Activated naive CD4-positive, alpha-beta T cell treated with anti-CD3 and anti-CD28 coated beads, Interleukin-2, amount 50 U/mL, for 24 hours (primary cell): ENCODE measurements around the gene PLBD1.

Experiments
- H3K27ac Mint-ChIP-seq: one replicate; pipeline ENCODE4 v1.8.0; 2021; ENCODE audit warnings: mild to moderate bottlenecking, mixed read lengths
- H3K27me3 Mint-ChIP-seq: one replicate; pipeline ENCODE4 v1.8.0; 2021; ENCODE audit warnings: mixed read lengths
- H3K36me3 Mint-ChIP-seq: one replicate; pipeline ENCODE4 v1.8.0; 2021; ENCODE audit warnings: mixed read lengths
- H3K4me1 Mint-ChIP-seq: one replicate; pipeline ENCODE4 v1.8.0; 2021; ENCODE audit warnings: mixed read lengths
- H3K4me3 Mint-ChIP-seq: one replicate; pipeline ENCODE4 v1.8.0; 2021; ENCODE audit warnings: mild to moderate bottlenecking, mixed read lengths
- H3K9me3 Mint-ChIP-seq: one replicate; pipeline ENCODE4 v1.8.0; 2021; ENCODE audit warnings: mixed read lengths

PLBD1 gene

DNA sequence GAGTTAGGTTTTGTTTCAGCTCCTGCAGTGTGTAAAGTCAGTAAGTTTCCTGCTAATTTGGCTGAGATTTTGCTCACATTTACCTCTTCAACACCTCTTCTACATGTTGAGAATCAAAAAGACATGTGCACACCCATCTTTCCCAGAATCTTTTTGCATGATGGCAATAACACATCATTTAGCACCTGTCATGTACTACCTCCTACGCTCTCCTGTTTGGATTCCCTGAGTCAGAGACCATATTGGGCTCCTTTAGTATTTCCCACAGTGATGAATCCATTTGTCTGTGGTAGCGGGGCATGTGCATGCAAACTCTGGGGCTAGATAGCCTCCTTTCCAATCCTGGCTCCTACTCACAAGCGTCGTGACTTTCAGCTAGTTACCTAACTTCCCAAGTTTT is 20.1 kb downstream of the PLBD1 start:
- no peak overlapping the region for H3K27ac Mint-ChIP-seq
- H3K27me3 Mint-ChIP-seq, result peaks cover 7% of the 10 kb centered on the region
- H3K4me1 Mint-ChIP-seq, result no peaks in the 10 kb centered on the region
- no peaks in the 10 kb centered on the region for H3K36me3 Mint-ChIP-seq
- no peak overlapping the region for H3K4me3 Mint-ChIP-seq
- H3K9me3 Mint-ChIP-seq, result no peaks in the 10 kb centered on the region

- no peak overlapping the region for H3K27ac Mint-ChIP-seq
- no peak overlapping the region for H3K4me3 Mint-ChIP-seq
- no peaks in the 10 kb centered on the region for H3K36me3 Mint-ChIP-seq
- peaks cover 6% of the 10 kb centered on the region for H3K27me3 Mint-ChIP-seq
- no peaks in the 10 kb centered on the region for H3K9me3 Mint-ChIP-seq
- H3K4me1 Mint-ChIP-seq, result no peaks in the 10 kb centered on the region
These were observed 22.2 kb downstream of the PLBD1 start for GRCh38 chr12:14545144-14546124.

- no peaks in the 10 kb centered on the region for H3K36me3 Mint-ChIP-seq
- H3K4me3 Mint-ChIP-seq, result no peak overlapping the region
- no peaks in the 10 kb centered on the region for H3K4me1 Mint-ChIP-seq
- peaks cover 2% of the 10 kb centered on the region for H3K27me3 Mint-ChIP-seq
- no peaks in the 10 kb centered on the region for H3K9me3 Mint-ChIP-seq
- no peak overlapping the region for H3K27ac Mint-ChIP-seq
These were observed 26.8 kb downstream of the PLBD1 start for GRCh38 chr12:14540801-14541462.

DNA sequence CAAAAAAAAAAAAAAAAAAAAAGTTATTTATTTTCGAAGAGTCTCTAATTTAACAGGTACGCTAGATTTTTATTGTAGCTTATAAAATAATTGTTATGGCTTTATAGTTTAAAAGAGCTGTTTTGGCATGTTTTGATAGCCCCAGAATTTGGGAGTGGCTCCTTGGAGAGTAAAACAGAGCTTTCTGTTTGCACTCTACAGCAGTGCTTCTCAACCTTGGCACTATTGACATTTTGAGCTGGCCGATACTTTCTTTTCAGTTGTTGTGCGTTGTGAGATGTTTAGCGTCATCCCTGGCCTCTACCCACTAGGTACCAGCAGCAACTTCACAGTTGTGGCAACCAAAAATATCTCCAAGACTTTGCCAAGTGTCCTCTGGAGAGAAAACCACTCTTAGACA is 30.6 kb downstream of the PLBD1 start:
- no peak overlapping the region for H3K27ac Mint-ChIP-seq
- no peaks in the 10 kb centered on the region for H3K36me3 Mint-ChIP-seq
- peaks cover 5% of the 10 kb centered on the region for H3K9me3 Mint-ChIP-seq
- peaks cover 4% of the 10 kb centered on the region for H3K27me3 Mint-ChIP-seq
- H3K4me3 Mint-ChIP-seq, result no peak overlapping the region
- no peaks in the 10 kb centered on the region for H3K4me1 Mint-ChIP-seq

- H3K27me3 Mint-ChIP-seq, result peaks cover 1% of the 10 kb centered on the region
- H3K4me1 Mint-ChIP-seq, result no peaks in the 10 kb centered on the region
- H3K27ac Mint-ChIP-seq, result no peak overlapping the region
- peaks cover 5% of the 10 kb centered on the region for H3K9me3 Mint-ChIP-seq
- no peak overlapping the region for H3K4me3 Mint-ChIP-seq
- H3K36me3 Mint-ChIP-seq, result no peaks in the 10 kb centered on the region
These were observed 35.5 kb downstream of the PLBD1 start for GRCh38 chr12:14532152-14532551.

GRCh38 chr12:14525964-14526363 is 41.7 kb downstream of the PLBD1 start:
- Mint-ChIP-seq H3K4me1 (no peaks in the 10 kb centered on the region), H3K36me3 (peaks cover 19% of the 10 kb centered on the region), H3K27me3 (peaks cover 4% of the 10 kb centered on the region), H3K9me3 (peaks cover 40% of the 10 kb centered on the region), H3K4me3 (no peak overlapping the region), H3K27ac (no peak overlapping the region)

DNA sequence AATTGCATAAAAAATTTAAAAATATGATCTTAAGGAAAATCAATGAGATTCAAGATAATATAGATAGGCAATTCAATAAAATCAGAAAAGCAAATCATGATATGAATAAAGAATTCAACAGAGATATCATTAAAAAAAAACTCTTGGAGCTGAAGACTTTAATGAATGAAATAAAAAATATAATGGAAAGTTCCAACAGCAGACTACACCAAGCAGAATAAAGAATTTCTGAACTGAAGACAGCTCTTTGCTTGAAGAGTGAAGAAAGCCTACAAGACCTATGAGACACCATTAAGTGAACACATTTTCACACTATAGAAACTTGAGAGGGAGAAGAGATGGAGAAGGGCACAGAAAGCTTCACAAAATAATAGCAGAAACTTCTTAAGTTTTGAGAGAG is 45.9 kb downstream of the PLBD1 start:
- Mint-ChIP-seq H3K27ac (no peak overlapping the region), H3K36me3 (peaks cover 20% of the 10 kb centered on the region), H3K27me3 (peaks cover 5% of the 10 kb centered on the region), H3K4me1 (no peaks in the 10 kb centered on the region), H3K4me3 (no peak overlapping the region), H3K9me3 (peaks cover 50% of the 10 kb centered on the region)

DNA sequence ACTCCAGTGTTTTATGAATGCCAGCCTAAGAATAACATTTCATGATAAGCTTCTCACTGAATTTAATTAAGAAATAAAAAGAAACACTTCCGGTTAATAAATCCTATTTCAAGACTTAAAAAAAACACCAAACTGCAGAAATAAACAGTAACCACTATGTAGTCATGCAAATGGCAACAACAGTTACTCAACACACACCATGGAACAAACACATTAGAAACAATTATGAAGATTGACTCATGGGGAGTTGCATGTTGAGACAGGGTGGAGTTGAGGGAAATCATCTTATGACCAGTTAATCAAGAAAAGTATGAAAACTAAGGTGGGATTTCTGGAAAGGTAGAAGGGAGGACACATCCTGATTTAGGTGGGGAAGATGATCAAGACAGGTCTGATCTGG is 52.7 kb downstream of the PLBD1 start:
- Mint-ChIP-seq H3K27me3 (peaks cover 8% of the 10 kb centered on the region), H3K27ac (no peak overlapping the region), H3K4me1 (no peaks in the 10 kb centered on the region), H3K36me3 (no peaks in the 10 kb centered on the region), H3K9me3 (peaks cover 5% of the 10 kb centered on the region), H3K4me3 (no peak overlapping the region)

DNA sequence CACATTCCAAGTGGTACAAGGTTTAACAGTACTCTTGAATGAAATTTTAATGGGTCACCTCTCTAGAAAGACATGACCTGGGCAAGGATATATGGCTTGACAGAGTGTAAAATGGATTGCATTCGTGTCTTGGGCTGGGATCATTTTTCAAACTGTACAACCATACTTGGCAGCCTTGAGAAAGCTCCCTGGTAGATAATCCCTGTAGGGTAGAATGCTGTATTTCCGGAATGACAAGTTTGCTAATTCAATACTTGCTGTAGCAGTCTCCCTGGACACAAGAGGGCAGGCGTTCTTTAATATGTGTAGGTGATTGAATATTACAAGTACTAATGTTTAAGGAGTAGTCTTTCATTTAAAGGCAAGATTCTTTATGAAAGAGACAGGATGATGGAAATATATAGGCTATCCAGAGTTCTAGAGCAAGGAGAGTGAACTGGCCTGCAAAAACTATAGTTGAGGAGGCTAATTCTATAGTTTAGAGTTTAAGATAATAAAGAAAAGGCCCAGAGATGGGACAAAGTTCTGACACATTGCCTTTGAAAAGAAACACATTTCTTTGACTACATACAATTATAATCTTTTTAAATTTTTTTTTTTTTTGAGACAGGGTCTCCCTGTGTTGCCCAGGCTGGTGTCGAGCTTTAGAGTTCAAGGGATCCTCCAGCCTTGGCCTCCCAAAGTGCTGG is 53.4 kb downstream of the PLBD1 start:
- Mint-ChIP-seq H3K36me3 (no peaks in the 10 kb centered on the region), H3K27ac (no peak overlapping the region)

DNA sequence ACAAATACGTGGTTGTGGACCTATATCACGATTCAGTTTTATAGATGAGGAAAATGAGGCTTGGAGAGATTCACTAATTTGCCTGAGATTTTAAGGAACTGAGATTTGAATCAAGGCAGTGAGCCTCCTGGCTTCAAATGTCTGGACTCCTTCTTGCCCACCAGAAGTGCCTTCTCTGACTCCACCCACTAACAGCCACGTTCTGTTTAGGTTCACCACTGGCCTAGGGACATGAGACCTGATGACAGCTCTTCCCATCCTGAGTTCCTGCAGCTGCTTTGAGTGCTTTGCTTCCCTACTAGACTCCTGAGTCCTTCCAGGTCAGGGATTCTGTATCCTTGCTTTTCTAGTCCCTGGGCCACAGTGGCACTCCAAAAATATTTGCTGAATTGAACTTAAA is 57.1 kb downstream of the PLBD1 start:
- Mint-ChIP-seq H3K27ac (no peak overlapping the region), H3K9me3 (no peaks in the 10 kb centered on the region), H3K4me3 (no peak overlapping the region), H3K36me3 (no peaks in the 10 kb centered on the region), H3K27me3 (peaks cover 4% of the 10 kb centered on the region), H3K4me1 (no peaks in the 10 kb centered on the region)

More for the DNA sequence above, 53.4 kb downstream of the PLBD1 start:
- Mint-ChIP-seq H3K27me3 (peaks cover 8% of the 10 kb centered on the region), H3K9me3 (no peaks in the 10 kb centered on the region), H3K4me1 (no peaks in the 10 kb centered on the region), H3K4me3 (no peak overlapping the region)

DNA sequence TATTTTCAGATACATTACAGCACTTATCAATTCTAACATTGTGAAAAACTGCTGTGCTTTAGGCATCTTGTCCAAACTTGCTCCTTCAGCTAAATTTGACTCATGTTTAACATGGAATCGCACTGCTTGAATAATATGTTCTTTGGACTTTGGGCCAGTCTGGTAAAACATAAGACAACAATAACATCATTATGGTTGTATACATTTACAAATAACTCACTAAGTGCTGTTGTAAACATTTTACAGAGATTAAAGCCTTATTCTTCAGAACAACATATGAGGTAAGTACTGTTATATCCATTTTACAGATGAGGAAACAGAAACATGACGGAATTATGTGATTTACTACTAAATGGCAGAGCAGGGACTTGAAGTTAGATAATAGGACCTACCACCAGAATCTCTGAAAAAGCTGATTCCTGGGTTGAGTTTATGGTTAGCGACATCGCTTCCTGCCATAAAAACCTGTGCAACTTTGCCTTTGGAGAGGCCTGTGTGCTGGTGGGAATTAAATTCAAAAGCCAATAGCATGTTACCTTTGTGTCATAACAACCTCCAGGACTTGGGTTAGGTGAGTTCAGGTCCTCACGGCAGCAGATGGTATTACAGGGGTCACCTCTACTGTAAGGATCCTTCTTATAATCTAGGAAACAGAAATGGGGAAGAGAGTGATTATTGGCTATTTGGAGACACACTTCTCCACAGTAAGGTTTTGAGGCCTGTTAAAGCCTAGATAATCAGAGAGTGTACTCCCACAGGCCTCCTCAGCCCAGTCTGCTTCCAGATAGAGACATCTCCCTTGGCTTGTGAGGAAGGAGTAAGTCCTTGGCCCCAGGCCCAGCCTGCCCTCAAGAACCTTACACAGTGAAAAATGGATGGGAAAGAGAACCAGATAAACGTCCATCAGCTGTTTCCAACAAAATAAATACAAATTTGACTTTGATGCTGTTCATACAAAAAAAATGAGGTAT is 61.8 kb downstream of the PLBD1 start:
- no peak overlapping the region for H3K4me3 Mint-ChIP-seq
- peaks cover 3% of the 10 kb centered on the region for H3K4me1 Mint-ChIP-seq
- no peaks in the 10 kb centered on the region for H3K9me3 Mint-ChIP-seq
- H3K27me3 Mint-ChIP-seq, result no peaks in the 10 kb centered on the region
- peaks cover 9% of the 10 kb centered on the region for H3K36me3 Mint-ChIP-seq
- H3K27ac Mint-ChIP-seq, result peak overlapping the region; percentile 17

DNA sequence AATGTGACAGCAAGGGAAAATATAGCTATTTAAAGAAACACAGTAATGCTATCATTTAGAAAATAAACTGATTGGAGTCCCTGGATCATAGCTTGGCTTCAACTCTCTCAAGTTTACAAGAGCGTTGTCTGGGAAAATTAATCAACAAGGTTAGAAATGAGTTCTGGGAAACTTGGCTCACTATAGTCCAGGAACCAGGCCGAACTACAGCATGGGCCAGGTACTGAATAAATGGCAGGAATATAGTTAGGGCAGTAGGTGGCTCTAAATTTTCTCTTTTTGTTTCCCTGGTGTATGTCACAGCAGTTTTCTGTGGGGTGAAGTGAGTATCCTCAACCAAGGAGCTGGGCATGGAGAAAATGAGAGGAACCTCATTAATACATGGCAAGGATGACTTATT is 72.4 kb downstream of the PLBD1 start:
- H3K4me3 Mint-ChIP-seq, result no peak overlapping the region
- no peaks in the 10 kb centered on the region for H3K9me3 Mint-ChIP-seq
- H3K36me3 Mint-ChIP-seq, result peaks cover 32% of the 10 kb centered on the region
- H3K27me3 Mint-ChIP-seq, result no peaks in the 10 kb centered on the region
- H3K27ac Mint-ChIP-seq, result peak overlapping the region; percentile 41
- no peaks in the 10 kb centered on the region for H3K4me1 Mint-ChIP-seq

DNA sequence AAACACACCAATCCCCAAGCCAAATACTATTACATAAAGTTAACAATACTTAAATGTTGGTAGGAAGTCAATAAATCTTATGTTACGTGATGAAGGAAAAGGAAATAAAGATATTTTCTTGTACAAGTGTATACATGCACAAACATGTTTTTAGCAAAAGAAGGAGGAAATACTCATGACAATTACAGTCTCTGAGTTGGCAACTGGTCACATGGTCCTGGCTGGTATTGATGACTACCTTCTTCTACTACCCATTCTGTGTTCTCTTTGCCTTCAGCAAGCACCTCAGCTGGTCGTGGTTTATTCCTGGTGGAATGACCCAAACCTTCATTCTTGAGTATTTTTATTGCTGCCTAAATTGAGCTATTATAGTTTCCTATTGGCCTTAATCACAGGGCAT is 84.8 kb downstream of the PLBD1 start:
- no peaks in the 10 kb centered on the region for H3K9me3 Mint-ChIP-seq
- no peaks in the 10 kb centered on the region for H3K4me1 Mint-ChIP-seq
- no peak overlapping the region for H3K27ac Mint-ChIP-seq
- H3K4me3 Mint-ChIP-seq, result no peak overlapping the region
- peaks cover 36% of the 10 kb centered on the region for H3K36me3 Mint-ChIP-seq
- H3K27me3 Mint-ChIP-seq, result no peaks in the 10 kb centered on the region

DNA sequence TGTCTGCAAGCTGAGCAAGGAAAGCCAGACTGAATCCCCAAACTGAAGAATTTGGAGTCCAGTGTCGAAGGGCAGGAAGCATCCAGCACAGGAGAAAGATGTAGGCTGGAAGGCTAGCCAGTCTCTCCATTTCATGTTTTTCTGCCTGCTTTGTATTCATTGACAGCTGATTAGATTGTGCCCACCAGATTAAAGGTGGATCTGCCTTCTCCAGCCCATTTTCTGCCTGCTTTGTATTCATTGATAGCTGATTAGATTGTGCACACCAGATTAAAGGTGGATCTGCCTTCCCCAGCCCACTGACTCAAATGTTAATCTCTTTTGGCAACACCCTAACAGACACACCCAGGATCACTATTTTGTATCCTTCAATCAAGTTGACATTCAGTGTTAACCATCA is 85.3 kb downstream of the PLBD1 start:
- no peak overlapping the region for H3K27ac Mint-ChIP-seq
- no peaks in the 10 kb centered on the region for H3K4me1 Mint-ChIP-seq
- no peaks in the 10 kb centered on the region for H3K9me3 Mint-ChIP-seq
- peaks cover 36% of the 10 kb centered on the region for H3K36me3 Mint-ChIP-seq
- no peak overlapping the region for H3K4me3 Mint-ChIP-seq
- no peaks in the 10 kb centered on the region for H3K27me3 Mint-ChIP-seq

DNA sequence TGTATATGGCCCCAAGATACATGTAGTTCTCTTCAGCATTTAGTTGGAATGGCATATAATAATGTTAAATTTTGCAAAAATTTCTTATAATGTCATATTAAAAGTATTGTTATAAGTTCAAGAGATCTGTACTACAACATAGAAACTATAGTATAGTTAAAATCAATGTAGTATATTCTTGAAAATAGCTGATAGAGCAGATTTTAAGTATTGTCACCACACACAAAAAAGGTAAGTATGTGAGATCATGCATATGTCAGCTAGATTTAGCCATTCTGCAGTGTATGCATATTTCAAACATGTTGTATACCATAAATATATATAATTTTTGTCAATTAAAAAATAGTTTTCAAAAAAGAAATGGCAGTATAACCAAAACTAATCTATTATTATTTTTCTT is 86.5 kb downstream of the PLBD1 start:
- Mint-ChIP-seq H3K36me3 (peaks cover 30% of the 10 kb centered on the region), H3K9me3 (no peaks in the 10 kb centered on the region), H3K27me3 (no peaks in the 10 kb centered on the region), H3K4me1 (no peaks in the 10 kb centered on the region), H3K4me3 (no peak overlapping the region), H3K27ac (no peak overlapping the region)
